Hepatocyte (in vitro differentiated cells): Measurements from ENCODE around the gene TMEM17.

Experiments used
- CTCF ChIP-seq: fragments of 200-600 bp; sonication (generic); IDR thresholded peaks from 2 replicates; pipeline ENCODE4 v1.5.1; 2016; ENCODE audit warnings: antibody characterized with exemption, mild to moderate bottlenecking; ENCODE audit not compliant: poor library complexity
- EZH2 ChIP-seq: fragments of 200-600 bp; sonication (generic); IDR thresholded peaks from 2 replicates; pipeline ENCODE4 v1.6.1; 2016; ENCODE audit warnings: antibody characterized with exemption, mild to moderate bottlenecking, borderline replicate concordance
- EZH2phosphoT487 ChIP-seq: fragments of 200-600 bp; sonication (generic); IDR thresholded peaks from one replicate; pipeline ENCODE4 v1.6.1; 2018; ENCODE audit warnings: antibody characterized with exemption, mild to moderate bottlenecking, low read depth, moderate library complexity; ENCODE audit not compliant: unreplicated experiment, severe bottlenecking

GRCh38 chr2:62550461-62550860 is 44.5 kb upstream of the TMEM17 start:
- TF ChIP-seq CTCF (no peak), EZH2 (no peak), EZH2phosphoT487 (no peak)
